Breast epithelium (tissue), 3 donors: ENCODE measurements around the gene HSPA1B.

ENCODE experiments used
- POLR2A ChIP-seq: fragments of 450-650 bp; IDR thresholded peaks from one replicate; pipeline ENCODE4 v1.6.1; 2016; ENCODE audit warnings: antibody characterized with exemption, mild to moderate bottlenecking, moderate library complexity
- POLR2AphosphoS5 ChIP-seq, 3 donors: sonication (generic); formaldehyde crosslinking; IDR thresholded peaks; one replicate each; pipeline ENCODE4 v1.6.1; 2017; ENCODE audit warnings: antibody characterized with exemption in 3 of 3

DNA sequence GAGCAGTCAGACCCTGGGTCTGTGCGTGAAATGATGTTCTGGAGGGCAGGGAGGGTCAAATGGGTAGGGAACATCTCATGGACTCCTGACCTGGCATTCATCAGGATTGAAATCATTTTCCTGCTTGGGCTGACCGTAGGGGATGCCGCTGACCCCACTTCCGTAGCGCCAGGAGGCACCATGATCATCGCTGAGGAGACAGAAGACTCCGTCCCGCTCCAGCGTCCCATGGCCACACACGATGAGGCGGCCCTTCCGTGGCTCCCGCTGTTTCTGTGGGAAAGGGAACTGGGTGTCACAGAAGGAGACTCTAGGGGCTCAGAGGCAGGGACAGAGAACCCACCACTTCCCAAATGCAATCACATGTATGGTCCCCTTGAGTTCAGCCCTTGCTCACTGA, 32.8 kb downstream of the HSPA1B start:
- TF ChIP-seq POLR2A: no peak
- no peak for TF ChIP-seq POLR2AphosphoS5 (IDR thresholded peaks at IDR 0.05)
